M059J (cell line): ENCODE data around the gene DAB2IP. TPM values are rescaled to one million over a fixed set of nuclear protein-coding genes. Genes with fewer than 3 reads are reported as not detected.

Source experiments
- DNase-seq: peaks from one replicate; pipeline ENCODE4 v3.0.0-alpha.2; 2012; ENCODE audit warnings: low read depth
- total RNA-seq: library from RNA; depleted of rRNA; stranded (reverse); fragments of >200 nt; shearing (Covaris generic); gene quantifications from 2 replicates; pipeline ENCODE4 v1.2.3, GENCODE V29; 2014

DAB2IP gene
- total RNA-seq, 1 experiment from 2014 or later = 6.2 TPM

DNA sequence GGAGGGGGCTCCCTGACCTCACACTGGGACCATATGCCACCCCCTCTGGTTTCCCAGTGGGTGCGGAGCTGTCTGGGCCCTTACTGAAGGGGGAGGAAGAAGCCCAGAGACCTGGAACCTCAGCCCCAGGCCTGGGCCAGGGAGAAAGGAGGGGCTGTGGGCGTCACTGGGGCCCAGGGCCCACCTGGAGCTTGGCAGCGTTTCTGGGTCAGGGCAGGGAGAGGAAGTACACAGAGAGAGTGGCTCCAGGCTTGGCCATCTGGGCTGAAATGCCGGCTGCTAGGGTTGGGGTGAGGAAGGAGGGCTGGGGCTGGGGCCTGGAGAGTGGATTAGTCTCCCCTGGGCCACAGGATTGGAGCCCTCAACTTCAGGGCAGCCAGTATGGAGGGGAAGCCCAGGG, 6.4 kb upstream of the DAB2IP start:
- DNase-seq = no peak

DNA sequence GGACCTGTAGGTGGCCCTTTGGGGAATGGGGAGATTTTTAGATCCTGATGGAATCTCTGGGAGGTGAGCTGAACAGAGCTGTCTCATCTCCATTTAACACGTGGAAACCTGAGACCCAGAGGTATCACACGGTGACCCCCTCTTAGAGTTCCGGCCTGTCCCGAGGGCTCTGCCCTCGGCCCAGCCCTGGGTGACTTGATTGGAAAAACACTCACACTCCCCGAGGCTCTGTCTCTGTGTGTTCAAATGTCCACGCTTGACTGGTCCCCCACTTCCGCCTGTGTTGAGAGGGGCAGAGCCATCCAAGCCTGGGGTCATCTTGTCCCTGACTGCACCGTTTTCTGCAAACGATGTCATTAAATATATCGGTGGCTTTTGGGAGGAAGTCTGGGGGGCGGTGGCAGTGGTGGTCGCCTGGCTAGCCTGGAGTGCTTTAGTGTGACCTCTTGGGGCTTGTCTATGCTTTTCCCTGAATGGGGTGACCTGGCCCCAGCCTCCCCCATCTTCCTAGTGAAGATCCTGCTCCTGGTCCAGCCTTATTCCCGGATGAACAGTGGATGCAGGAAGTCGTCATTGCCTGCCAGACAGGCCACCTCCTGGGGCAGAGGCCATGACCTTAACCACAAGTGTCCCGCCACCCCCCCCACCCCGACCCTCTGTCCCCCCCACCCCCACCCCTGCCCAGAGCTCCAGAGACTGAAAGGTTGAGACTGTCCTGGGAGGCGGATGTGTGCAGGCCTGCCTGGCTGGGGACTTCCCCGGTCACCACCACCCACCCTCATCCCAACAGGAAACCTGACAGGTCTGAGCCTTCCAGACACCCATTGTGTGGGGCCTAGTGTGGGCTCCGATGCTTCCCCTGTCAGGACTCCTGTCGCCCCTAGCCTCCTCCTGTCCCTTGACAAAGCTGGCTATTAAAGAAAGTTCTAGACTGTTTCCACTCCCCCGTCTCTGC, 5.3 kb upstream of the DAB2IP start:
- DNase-seq = no peak

DNA sequence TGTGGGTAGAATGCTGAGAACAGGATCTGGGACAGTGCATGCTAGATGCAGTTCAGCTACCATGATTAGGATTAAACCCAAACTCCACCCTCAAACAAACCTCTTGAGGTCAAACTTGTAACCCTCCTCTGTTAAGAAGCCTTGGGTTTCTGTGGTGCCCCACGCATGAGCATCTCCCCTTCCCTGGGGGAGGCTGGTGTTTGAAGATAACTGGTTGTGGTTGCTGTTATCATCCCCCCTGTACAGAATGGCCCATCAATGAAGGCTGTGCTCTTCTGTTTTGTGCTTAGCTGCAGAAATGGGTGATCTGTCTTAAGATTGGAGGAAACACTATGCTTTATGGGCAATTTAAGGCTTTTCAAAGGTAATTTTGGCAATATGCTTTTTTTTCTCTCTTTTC, 4.4 kb upstream of the DAB2IP start:
- DNase-seq = no peak

DNA sequence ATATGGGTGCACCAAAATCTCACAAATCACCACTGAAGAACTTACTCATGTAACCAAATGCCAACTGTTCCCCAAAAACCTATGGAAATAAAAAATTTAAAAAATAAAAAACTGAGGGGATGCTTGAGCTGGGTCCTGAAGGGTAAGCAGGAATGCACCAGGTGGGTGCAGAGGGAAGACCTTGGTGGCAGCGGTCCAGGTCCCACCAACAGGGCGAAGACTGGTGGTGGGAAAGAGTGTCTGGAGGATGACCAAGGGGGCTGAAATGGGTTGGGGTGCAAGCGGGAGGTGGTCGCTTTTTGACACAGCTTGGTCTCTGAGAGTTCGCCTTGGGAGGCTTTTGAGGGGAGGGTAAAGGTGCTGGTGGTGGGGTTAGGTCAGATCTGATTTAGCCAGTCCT, 3.3 kb upstream of the DAB2IP start:
- no peak for DNase-seq

DNA sequence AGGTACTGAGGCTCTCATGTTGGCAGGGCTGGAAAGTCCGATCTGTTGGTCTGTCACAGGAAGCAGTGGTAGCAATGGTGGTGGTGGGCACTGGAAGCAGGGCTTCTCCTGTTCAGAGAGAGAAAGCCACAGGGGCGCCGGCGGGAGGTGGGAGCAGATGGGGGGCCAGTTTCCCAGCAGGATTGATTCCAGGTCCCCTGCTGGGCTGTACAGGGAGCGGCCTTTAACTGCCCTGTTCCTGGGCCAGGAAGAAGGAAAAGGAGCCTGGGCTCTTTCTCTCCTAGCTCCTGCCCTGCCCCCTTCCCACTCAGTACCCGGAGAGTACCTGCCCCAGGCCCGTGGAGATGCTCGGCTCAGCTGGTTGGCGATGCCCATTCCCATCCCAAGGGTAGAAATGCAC, 2.6 kb upstream of the DAB2IP start:
- DNase-seq = no peak

DNA sequence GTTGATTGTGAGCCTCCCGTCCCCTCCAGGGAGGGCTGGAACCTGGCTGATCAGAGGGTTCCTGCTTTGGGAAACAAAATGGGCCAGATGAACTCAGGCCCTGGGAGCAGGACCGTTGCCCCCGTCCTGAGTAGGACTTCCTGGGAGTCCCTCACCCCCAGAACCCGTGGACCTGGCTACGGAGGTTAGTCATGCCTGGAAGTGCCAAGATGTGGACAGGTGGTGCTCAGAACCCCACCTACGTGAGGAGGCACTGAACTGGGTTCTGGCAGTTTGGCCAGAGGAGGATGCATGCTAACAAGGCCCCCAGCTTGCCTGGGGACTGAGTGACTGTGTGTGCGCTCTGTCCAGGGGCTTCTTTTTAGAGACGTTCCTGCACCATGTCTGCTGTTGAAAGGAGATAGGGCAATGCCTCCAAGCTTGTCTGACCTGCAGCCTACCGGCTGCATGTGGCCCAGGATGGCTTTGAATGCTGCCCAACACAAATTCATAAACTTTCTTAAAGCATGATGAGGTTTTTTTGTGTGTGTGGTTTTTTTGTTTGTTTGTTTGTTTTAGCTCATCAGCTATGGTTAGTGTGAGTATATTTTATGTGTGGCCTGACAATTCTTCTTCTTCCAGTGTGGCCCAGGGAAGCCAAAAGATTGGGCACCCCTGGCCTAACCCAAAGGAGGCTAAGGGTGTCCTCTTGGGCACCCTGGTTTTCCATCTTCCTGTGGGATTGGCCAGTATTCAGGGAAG, 1.8 kb upstream of the DAB2IP start:
- no peak for DNase-seq

DNA sequence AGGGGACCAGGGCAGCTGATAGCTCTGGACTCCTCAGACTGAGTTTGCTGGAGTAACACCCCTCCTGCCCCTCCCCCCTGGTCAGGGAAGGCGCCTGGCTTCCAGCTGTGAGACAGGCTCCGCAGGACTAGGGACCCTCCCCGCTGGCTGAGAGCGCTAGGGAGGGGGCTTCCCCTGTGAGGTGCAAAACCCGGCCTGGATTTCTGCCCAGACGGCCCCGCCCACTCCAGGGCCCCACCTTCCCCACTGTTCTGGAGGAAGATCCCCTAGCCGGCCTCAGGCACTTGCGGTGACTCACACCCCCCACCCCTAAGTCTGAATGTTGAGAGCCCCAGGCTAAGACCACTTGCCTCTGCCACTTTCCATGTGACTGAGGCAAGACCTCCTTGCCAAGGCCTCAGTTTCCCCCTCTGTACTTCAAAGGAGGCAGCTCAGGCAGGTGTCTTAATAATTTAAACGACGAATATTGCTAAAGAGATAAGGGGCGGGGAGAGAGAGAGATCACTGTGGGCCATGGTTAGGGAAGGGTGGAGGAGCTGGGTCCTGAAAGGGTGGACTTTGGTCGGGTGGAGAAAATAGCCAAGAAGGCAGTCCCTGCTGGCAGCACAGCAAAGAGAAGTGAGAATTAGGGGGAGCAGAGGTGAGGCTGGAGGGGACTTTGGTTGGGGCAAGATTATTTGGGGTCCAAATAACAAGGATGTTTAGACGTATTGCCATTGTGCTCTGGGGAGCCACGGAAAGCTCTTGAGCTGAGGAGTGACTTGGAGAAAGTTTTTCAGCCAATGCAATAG, 1.0 kb upstream of the DAB2IP start:
- peak; percentile 35 for DNase-seq

DNA sequence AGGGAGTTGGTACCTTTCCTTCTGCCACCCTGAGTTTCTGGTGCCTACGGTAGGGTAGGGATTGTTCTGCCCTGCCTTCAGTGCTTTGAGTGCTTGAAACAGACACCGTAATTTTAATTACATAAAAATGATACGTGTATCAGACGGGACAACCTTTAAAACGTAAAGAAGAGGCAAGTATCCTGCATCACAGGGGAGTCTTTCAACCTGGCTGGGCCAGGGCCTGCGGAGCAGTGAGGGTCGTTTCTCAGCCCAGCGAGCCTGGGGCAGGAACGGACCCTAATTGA, 483 bp upstream of the DAB2IP start:
- DNase-seq = no peak

DNA sequence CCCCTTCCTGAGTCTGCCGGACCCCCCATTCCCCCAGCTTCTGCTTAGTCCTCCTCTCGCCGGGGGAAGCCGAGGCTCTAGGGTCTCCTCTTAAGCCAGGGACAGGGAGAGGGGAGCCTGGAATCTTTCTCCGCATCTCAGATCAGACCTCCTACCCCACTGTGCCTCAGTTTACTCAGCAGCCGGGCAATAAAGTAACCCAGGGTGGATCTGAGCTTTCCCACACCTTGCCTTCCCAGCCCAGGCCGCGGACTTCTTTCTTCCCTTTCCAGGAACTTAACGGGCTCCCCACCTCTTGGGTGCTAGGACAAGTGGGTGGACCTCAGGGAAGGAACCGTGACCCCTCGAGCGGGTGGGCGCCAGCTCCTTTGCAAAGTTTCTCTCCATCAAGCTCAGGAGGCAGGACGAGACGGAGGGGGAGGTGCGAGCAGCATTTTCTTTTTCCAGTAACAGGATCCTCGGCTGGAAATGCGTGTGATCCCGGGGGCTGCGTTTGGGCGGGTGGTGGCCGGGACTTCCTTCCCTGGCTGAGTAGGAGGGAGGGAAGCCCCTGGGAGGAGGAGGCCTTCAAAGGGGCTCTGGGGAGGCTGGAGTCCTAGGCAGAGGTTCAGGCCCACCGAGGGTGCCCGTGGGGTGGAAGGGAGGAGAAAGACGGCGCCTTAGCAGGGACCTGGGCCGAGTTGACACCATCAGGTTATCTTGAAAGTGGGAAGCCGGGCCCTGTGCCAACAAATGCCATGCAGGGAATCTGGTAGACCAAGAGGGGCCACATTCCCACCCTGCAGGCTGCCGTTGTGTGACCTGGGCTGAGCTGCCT, 795 bp downstream of the DAB2IP start:
- no peak for DNase-seq

DNA sequence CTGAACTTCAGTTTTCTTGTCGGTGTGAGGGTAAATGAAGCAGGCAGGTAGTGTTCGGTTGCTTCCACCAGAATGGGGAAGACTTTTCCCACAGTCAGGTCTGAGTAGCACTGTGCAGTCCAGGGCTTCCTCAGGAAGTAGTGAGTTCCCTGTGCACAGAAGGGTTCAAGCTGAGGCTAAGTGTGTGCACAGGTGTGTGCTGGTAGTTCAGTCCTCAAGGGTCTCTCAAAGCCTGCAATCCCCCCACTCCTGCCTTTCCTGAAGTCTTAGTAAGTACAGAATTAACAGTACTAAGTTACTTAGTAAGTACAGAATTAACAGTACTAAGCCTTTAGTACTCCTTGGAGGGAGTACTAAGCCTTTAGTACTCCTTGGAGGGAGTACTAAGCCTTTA, 1.4 kb downstream of the DAB2IP start:
- DNase-seq = no peak

DNA sequence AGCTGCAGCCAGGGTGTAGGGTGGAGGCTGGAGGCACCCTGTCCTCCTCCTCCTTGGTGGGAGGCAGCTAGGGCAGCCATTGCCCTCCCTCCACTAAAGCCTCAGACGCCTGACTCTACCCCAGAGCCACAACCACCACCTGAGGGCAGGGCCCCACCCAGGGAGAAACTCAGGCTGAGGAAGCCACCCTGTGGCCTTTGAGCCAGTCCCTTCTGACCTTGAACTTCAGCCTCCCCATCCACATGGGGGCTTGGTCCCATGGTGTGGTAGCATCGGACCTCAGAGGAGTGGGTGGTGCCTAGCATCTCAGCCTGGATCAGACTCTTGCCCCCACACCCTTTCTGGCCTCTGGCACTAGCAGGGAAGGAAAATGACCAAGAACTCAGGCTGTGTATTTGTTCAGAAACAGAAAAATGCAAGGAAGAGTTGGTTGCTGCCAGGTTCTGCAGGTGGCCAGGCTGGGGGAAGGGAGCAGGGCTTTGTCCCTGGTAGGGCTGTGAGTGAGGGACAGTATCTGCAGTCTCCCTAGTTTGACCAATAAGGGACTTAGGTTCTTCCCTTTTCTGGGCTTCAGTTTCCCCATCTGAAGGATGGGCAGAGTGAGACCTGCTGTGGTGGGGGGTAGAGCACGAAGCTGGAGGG, 3.2 kb downstream of the DAB2IP start:
- no peak for DNase-seq

DNA sequence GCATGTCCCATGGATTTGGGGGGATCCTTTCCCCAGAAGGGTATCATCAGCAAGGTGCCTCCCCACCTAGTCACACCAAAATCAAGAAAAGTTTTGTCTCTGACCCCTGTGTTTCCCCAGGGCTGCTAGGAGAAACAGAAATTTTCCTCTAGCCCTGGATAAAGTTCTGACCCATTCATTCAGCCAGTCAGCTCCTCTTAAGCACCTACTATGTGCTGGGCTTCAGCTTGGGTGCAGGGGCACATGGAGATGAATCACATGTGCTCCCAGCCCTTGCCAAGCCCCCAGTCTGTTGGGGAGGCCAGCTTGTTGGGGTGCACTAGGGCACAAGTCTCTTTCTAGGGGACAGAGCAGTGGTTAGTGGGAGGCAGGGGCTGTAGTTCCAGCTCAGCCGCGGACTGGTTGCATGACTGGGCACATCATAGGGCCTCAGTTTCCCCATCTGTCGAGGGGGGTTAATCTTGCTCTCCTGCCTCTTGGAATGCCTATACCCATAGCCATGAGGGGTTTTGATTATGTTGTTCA, 3.9 kb downstream of the DAB2IP start:
- no peak for DNase-seq

DNA sequence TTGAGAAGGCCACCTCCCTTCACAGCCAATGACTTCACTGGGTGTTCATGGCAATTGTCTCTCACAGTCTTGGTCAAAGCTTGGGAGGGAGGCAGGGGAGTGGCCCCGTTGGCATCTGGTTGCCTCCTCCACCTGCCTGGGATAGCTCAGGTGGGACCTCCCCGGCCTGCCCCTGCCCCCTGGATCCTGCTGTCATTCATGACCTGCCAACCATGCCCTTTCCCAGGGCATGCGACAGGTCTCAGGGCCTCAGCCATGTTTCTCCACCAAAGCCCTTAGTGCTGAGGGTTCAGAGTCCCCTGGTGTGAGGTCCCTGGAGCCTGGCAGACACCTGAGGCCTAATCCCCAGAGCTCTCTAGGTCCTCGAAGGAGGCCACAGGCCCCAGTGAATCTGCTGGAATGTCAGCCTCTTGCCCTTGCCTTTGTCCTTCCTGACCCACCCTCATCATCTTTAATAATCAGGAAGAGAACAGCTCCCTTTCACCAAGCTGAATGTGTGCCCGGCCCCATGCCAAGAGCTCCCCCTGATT, 5.6 kb downstream of the DAB2IP start:
- DNase-seq = no peak

DNA sequence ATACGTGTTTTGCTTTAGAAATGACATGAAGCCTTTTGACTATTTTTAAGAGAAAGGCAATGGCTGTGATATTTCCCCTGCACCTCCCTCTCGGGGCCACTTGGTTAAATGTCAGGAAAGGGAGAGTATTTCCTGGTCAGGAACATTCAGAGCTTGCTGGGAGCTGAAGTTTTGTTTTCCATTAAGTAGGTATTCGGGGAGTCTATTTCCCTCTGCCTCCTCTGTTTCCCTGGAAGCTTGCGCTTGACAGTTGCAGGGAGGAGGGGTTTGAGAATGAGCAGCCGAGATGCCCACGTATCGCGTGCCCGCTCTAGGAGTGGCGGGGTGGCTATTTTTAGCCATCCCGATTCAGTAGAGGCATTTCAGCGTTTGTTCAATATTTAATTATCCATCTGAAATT, 6.7 kb downstream of the DAB2IP start:
- DNase-seq = no peak

DNA sequence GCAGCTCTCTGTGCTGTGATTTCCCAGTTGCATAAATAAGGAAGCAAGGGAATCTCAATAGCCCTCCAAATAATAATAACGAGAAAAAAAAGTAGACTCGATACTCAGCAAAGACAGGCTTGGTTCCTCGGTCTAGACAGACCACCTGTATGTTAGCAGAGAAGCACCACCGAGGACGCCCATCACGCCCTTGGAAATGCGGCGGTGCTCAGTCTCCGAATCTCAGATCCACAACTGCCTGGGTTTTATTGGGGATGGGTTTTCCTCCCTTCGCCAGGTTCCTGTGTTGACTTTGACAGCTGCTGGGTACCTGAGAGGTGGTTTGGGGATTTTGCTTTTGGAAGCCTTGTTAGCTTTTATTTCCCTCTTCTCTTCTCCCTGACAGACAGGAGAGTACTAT, 7.2 kb downstream of the DAB2IP start:
- DNase-seq = no peak

DNA sequence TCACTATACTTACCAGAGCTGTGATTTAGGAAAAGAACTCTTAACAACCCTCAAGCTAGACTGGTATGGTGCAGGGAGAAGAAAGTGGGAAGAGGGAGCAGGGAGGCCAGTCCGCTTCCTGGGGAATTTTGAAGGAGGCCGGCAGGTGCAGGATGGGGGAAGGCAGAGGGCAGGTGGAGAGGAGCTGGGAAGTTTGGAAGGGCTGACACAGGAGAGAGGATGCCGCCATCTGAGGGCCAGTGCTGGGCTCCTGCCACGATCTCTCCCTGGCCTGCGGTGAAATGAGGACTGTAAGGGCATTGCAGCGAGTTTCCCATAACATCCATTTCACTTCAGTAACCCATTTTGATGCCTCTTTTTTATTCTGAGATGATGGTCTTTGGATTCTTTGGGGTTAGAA, 8.9 kb downstream of the DAB2IP start:
- no peak for DNase-seq

DNA sequence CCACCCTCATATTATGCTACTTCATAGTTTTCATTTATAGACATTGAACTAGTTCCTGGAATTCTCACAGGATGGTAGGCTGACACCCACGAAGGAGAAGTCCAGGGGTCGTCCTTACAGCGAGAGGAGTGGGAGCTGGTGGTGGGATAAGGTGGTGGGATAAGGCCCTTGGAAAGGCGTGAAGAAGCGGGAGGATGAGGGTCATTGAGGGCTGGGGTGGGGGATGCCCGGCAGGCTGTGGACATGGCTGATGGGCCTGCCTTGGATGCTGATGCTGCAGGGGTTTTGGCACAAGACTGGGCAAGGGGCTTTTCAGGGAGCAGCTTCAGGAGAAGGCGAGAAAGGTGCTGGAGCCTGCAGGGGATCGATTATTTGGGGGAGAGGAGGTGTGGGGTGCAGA, 9.4 kb downstream of the DAB2IP start:
- DNase-seq = no peak

DNA sequence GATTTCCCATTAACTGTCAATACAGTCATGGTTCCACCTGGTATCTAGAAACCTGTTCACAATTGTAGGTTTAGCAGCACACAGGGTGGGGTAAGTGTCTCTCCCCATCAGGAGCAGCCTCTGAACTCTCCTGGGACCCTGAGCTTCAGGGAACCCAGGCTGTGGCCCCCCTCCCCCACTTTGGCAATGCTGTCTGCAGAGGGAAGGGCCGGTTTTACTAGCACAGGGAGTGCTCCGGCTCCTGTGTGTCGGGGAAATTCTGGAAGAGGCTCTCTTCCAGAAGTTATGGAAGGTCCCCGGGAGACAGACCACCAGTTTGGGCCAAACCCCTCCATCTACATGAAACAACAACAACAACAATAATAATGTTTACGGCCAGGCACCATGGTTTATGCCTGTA, 9.9 kb downstream of the DAB2IP start:
- DNase-seq = no peak

DNA sequence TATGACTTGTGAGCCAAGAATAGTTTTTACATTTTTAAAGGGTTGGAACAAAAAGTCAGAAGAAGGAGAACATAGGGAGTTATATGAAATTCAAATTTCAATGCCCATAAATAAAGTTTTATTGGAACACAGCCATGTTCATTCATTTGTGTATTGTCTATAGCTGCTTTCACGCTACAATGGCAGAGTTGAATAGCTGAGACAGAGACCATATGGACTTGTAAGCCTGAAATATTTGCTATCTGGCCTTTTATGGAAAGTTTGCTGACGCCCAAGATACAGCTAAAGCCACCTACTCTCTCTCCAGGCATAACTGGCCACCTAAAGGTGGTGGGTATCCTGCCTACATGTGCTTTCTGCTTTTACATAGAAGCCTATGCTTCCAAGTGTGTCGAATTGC, 10.9 kb downstream of the DAB2IP start:
- DNase-seq = no peak

DNA sequence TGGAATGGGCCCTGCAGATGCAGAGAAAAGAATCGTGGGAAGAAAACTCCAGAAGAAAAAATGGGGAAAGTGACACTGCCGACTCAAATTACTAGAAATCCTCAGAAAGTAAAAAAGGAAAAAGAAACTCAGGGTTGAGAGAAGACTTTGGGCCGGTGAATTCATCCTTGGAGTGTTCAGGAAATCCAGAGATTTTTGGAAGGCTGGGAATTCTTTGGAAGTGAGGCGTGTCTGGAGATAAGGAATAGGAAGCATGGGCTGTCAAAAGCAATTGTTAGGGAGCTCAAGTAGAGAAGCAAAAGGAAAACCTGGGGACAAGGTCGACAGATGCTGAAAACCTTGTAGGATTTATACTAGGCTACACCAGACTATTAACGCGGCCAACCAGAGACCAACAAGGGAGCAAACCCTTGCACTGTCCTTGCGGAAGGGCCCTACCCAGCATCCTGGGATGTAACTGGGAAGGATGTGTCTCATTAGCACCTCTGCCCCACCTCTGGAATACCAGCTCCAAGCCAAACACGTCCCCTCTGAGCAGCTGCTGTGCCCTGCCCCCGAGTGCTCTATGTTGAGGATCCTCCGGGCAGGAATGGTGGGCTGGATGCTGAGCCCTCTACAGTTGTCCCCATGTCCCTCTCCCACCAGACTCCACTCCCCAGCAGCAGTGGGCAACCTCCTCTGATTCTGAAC, 11.6 kb downstream of the DAB2IP start:
- no peak for DNase-seq
